HG02588 (cell line): ENCODE measurements around the gene TUT4.
"Not testable (repeated sequence)": the region's sequence is repeated elsewhere in the genome, so short reads cannot be mapped to it uniquely, and the experiment has no call there.

Experiments used
- ATAC-seq: cut with Tn5 transposase; IDR thresholded peaks from one replicate; pipeline ENCODE4 v1.9.1; 2021; ENCODE audit warnings: mild to moderate bottlenecking, moderate library complexity; ENCODE audit not compliant: unreplicated experiment

TUT4 gene

GRCh38 chr1:52552505-52553361, at the start of gene TUT4:
TUT4 (minus strand) TSS chr1:52553092; CDS start chr1:52526280, 26,812 bp downstream.
- ATAC-seq: peak; percentile 39

DNA sequence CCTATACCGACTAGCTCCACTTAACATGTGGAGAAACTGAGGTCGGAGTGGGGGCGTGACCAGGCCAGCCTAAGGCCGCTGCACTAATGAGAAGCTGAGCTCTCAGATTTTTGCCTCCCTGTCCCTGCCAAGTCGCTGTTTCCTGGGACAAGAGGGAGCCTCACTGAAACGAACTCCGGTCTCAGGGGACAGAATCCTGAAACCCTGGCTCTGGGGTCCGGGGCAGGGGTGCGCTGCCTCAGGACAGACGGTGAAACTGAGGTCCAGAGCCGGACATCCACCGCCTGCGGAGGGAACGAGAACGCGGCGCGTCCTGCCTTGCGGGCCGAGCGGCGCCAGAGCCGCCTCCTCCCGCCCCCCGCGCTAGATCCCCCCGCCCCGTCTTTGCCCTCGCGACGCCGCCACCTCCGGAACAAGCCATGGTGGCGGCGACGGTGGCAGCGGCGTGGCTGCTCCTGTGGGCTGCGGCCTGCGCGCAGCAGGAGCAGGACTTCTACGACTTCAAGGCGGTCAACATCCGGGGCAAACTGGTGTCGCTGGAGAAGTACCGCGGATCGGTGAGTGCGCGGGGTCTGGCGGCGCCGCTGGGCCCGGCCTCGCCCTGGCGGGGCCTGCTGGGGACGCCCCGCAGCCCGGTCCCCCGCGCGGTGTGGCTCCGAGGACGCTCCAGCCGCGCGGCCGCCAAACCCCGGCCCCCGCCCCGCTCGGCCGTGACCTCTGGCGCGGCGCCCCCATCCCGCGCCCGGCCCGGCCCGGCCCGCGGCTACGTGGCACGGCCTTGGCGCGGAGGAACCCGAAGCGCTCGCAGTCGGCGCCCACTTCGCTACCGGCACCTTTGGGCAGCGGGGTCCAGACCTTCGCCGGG, 49.3 kb upstream of the TUT4 start, which contains the start of gene GPX7:
GPX7 (plus strand) TSS at position 381 of the 865 bp plus-strand sequence; CDS start at position 420, 39 bp downstream.
- ATAC-seq: no peak

GRCh38 chr1:52601519-52601918, 48.6 kb upstream of the TUT4 start:
- no peak for ATAC-seq

- ATAC-seq: no peak
Observed at GRCh38 chr1:52600533-52601179, 47.8 kb upstream of the TUT4 start.

- ATAC-seq: no peak
Observed at GRCh38 chr1:52599236-52599635, 46.3 kb upstream of the TUT4 start.

- no peak for ATAC-seq
Observed at GRCh38 chr1:52598729-52599128, 45.8 kb upstream of the TUT4 start.

GRCh38 chr1:52597912-52598311, 45.0 kb upstream of the TUT4 start:
- ATAC-seq: no peak

- ATAC-seq: no peak
Observed at GRCh38 chr1:52595061-52595460, 42.2 kb upstream of the TUT4 start.

DNA sequence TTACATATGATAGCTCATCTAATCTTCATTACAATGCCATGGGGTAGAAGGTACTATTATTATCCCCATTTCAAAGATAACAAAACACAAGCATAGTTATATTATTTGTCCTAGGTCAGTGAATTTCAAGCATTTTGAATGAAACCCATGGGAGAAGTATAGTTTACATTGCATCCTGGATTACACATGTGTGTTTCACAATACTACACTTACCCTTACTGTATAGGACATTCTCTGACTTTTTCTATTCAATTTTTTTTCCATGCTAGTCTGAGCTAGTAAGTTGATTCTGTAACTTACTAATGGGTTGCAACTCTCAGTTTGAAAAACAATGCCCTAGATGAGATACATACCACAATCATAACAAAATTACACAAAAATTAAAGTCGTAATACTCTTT, 40.6 kb upstream of the TUT4 start:
- ATAC-seq: no peak

- no peak for ATAC-seq
Observed at GRCh38 chr1:52592637-52593323, 39.9 kb upstream of the TUT4 start.

DNA sequence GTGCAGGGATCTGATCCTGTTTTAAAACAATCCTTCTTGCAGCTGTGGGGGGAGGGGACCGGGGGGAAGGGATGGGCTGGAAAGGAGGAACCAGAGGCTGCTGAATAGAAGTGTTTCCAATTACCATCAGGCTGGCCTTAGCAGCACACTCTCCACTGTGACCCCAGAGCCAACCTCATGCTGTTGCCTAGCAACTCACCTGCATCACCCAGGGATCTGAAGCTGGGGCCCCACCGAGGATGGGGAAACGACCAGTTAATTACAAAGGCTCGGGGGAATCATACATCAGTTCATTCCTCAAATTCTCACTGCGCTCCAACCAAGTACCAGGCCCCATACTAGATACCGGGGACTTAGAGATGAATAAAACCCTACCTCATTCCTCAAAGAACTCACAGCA, 37.4 kb upstream of the TUT4 start:
- no peak for ATAC-seq

- no peak for ATAC-seq
Observed at GRCh38 chr1:52588535-52588934, 35.6 kb upstream of the TUT4 start.

DNA sequence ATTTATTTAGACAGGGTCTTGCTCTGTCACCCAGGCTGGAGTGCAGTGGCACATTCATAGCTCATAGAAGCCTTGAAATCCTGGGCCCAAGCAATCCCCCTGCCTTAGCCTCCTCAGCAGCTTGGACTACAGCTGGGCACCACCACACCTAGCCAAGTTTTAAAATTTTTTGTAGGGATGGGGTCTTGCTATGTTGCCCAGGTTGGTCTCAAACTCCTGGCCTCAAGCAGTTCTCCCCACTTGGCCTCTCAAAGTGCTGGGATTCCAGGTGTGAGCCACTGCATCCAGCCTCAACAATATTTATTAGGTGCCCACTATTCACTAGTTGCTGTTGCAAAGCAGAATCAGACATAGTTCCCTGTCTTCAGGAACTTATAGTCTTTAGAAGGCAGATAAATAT, 35.1 kb upstream of the TUT4 start:
- no peak for ATAC-seq

DNA sequence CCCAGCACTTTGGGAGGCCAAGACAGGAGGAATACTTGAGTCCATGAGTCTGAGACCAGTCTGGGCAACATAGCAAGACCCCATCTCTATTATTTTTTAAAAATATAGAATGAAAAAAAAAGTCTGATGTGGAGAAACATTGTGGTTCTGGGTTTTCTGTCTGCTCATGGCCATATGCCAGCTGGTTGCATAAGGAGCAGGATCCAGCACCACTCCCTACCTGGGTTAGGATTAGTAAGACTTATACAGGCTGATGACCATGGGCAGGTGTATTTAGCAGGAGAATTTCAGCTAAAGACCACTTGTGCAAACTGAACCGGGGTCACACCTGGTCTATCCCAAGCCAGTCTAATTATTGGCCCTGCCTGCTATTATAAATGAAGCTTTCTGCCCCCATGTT, 32.6 kb upstream of the TUT4 start:
- ATAC-seq: no peak

- no peak for ATAC-seq
Observed at GRCh38 chr1:52582116-52582696, 29.3 kb upstream of the TUT4 start.

GRCh38 chr1:52580283-52580682, 27.4 kb upstream of the TUT4 start:
- ATAC-seq: no peak

GRCh38 chr1:52579415-52579814, 26.5 kb upstream of the TUT4 start:
- no peak for ATAC-seq

DNA sequence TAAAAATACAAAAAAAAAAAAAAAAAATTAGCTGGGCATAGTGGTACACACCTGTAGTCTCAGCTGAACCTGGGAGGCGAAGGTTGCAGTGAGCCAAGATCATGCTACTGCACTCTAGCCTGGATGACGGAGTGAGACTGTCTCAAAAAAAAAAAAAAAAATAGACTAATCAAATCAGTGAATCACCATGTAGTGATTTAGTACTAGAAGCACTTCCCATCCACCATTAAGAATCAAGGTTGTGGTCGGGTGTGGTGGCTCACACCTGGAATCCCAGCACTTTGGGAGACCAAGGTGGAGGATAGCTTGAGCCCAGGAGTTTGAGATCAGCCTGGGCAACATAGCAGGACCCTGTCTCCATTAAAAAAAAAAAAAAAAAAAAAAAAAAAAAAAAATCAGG, 25.2 kb upstream of the TUT4 start:
- ATAC-seq: not testable (repeated sequence)

GRCh38 chr1:52576074-52576473, 23.2 kb upstream of the TUT4 start:
- ATAC-seq: no peak

- no peak for ATAC-seq
Observed at GRCh38 chr1:52574594-52574993, 21.7 kb upstream of the TUT4 start.
